Sigmoid colon (tissue), 7 donors: ENCODE results near the gene CHD1L. TPM values are rescaled to one million over a fixed set of nuclear protein-coding genes. Genes with fewer than 3 reads are reported as not detected.

ENCODE experiments used
- DNase-seq: peaks from one replicate; pipeline ENCODE4 v3.0.0-alpha.2; 2019
- H3K27ac ChIP-seq, 4 donors: fragments of 200-600 bp; sonication (generic); one replicate each; pipeline ENCODE4 v1.5.1; 2016 to 2019; ENCODE audit warnings: mild to moderate bottlenecking in 1 of 4
- H3K27me3 ChIP-seq, 3 donors: fragments of 200-600 bp; sonication (generic); one replicate each; pipeline ENCODE4 v1.5.1; 2019; ENCODE audit warnings: mild to moderate bottlenecking in 1 of 3
- H3K36me3 ChIP-seq, 4 donors: fragments of 200-600 bp; sonication (generic); one replicate each; pipeline ENCODE4 v1.5.1; 2016 to 2019
- H3K4me1 ChIP-seq, 4 donors: fragments of 200-600 bp; sonication (generic); one replicate each; pipeline ENCODE4 v1.5.1; 2017 to 2019
- H3K4me3 ChIP-seq, 4 donors: fragments of 200-600 bp; sonication (generic); one replicate each; pipeline ENCODE4 v1.5.1; 2017 to 2019; ENCODE audit warnings: mild to moderate bottlenecking in 2 of 4, moderate library complexity in 1 of 4
- H3K9me3 ChIP-seq, 4 donors: fragments of 200-600 bp in 3 of 4; sonication (generic) in 3 of 4; one replicate each; pipeline versions ENCODE4 v1.5.1 to v1.6.1; 2013 to 2019
- CTCF ChIP-seq, 4 experiments: fragments of 450-650 bp in 3 of 4; fragments of 200-600 bp in 1 of 4; IDR thresholded peaks; one replicate each; pipeline ENCODE4 v1.5.1; 2016 to 2019; ENCODE audit warnings: antibody characterized with exemption in 4 of 4, mild to moderate bottlenecking in 3 of 4, moderate library complexity in 2 of 4
- EP300 ChIP-seq, 4 donors: sonication (generic); formaldehyde crosslinking; IDR thresholded peaks; one replicate each; pipeline ENCODE4 v1.6.1; 2017; ENCODE audit warnings: antibody characterized with exemption in 4 of 4
- POLR2A ChIP-seq, 2 donors: fragments of 450-650 bp; IDR thresholded peaks; one replicate each; pipeline ENCODE4 v1.6.1; 2016; ENCODE audit warnings: antibody characterized with exemption in 2 of 2, mild to moderate bottlenecking in 2 of 2, moderate library complexity in 2 of 2
- POLR2AphosphoS5 ChIP-seq, 4 donors: sonication (generic); formaldehyde crosslinking; IDR thresholded peaks; one replicate each; pipeline ENCODE4 v1.6.1; 2017; ENCODE audit warnings: antibody characterized with exemption in 4 of 4
- WGBS, 2 donors: extraction: QIAGEN DNeasy Blood & Tissue Kit; methylation state at CpG; one replicate each; pipeline ENCODE4 v1.1.7; 2013; 5-methylcytosine and 5-hydroxymethylcytosine counted together
- intact Hi-C: fragments of 100-400 bp; cut with DNase I; formaldehyde crosslinking; loops from one replicate; pipeline ENCODE4 v1.15.1; 2023
- polyA plus RNA-seq, 3 donors: library from polyadenylated mRNA; stranded (reverse); fragments of 200-250 nt; gene quantifications; one replicate each; pipeline ENCODE4 v1.2.3, GENCODE V29; 2013
- total RNA-seq, 4 donors: library from RNA; depleted of rRNA; stranded (reverse); fragments of >200 nt; gene quantifications; one replicate each; pipeline ENCODE4 v1.1.0, GENCODE V29; 2016
- donor health status: healthy with polysubstance abuse.
- donor health status: Bipolar disorder and iron deficiency.
- donor health status: healthy.

The CHD1L gene
- total and polyA plus RNA-seq, 7 donors, result 12.6 to 27.4 (median 20.6) TPM

GRCh38 chr1:147214842-147215539 lies 27.5 kb upstream of the CHD1L start:
- Histone ChIP-seq H3K27me3 (no peaks in the 10 kb centered on the region), H3K9me3 (no peaks in the 10 kb centered on the region), H3K4me1 (peaks cover 0 to 15% (median 5%) of the 10 kb centered on the region in 4 donors), H3K4me3 (no peak overlapping the region), H3K36me3 (peaks cover 0 to 4% (median 0%) of the 10 kb centered on the region in 4 donors), H3K27ac (no peak overlapping the region)
- no peak for DNase-seq
- TF ChIP-seq EP300 (IDR thresholded peaks at IDR 0.05) (no peak), POLR2A (IDR thresholded peaks at IDR 0.05) (no peak), POLR2AphosphoS5 (IDR thresholded peaks at IDR 0.05) (no peak), CTCF (IDR thresholded peaks at IDR 0.05) (no peak)
- intact Hi-C loops, result no loop called here

GRCh38 chr1:147215540-147215916 lies 27.0 kb upstream of the CHD1L start:
- Histone ChIP-seq H3K36me3 (peaks cover 0 to 4% (median 0%) of the 10 kb centered on the region in 4 donors), H3K27ac (no peak overlapping the region), H3K4me1 (peaks cover 0 to 15% (median 5%) of the 10 kb centered on the region in 4 donors), H3K4me3 (no peak overlapping the region), H3K9me3 (no peaks in the 10 kb centered on the region), H3K27me3 (no peaks in the 10 kb centered on the region)
- TF ChIP-seq POLR2AphosphoS5 (IDR thresholded peaks at IDR 0.05) (no peak), CTCF (IDR thresholded peaks at IDR 0.05) (no peak), EP300 (IDR thresholded peaks at IDR 0.05) (no peak), POLR2A (IDR thresholded peaks at IDR 0.05) (no peak)
- WGBS, 2 donors, result 11 to 51% methylated on average over 2 of the region's 2 CpGs
- intact Hi-C loops, result no loop called here
- no peak for DNase-seq

GRCh38 chr1:147216124-147216523 lies 26.4 kb upstream of the CHD1L start:
- 56 to 60% methylated on average over 3 of the region's 3 CpGs for WGBS, 2 donors
- Histone ChIP-seq H3K27ac (no peak overlapping the region), H3K4me3 (no peak overlapping the region), H3K4me1 (peaks cover 0 to 15% (median 5%) of the 10 kb centered on the region in 4 donors), H3K9me3 (no peaks in the 10 kb centered on the region), H3K36me3 (peaks cover 0 to 4% (median 0%) of the 10 kb centered on the region in 4 donors), H3K27me3 (no peaks in the 10 kb centered on the region)
- no peak for DNase-seq
- intact Hi-C loops, result no loop called here
- TF ChIP-seq CTCF (IDR thresholded peaks at IDR 0.05) (no peak), EP300 (IDR thresholded peaks at IDR 0.05) (no peak), POLR2A (IDR thresholded peaks at IDR 0.05) (no peak), POLR2AphosphoS5 (IDR thresholded peaks at IDR 0.05) (no peak)

GRCh38 chr1:147217141-147217540 lies 25.3 kb upstream of the CHD1L start:
- Histone ChIP-seq H3K27ac (no peak overlapping the region), H3K4me3 (no peak overlapping the region), H3K9me3 (no peaks in the 10 kb centered on the region), H3K4me1 (peaks cover 0 to 15% (median 5%) of the 10 kb centered on the region in 4 donors), H3K36me3 (no peaks in the 10 kb centered on the region), H3K27me3 (no peaks in the 10 kb centered on the region)
- intact Hi-C loops, result no loop called here
- no peak for TF ChIP-seq POLR2A (IDR thresholded peaks at IDR 0.05)
- TF ChIP-seq EP300 (IDR thresholded peaks at IDR 0.05), result no peak
- no peak for TF ChIP-seq CTCF (IDR thresholded peaks at IDR 0.05)
- TF ChIP-seq POLR2AphosphoS5 (IDR thresholded peaks at IDR 0.05), result no peak
- DNase-seq, result no peak
- 93 to 98% methylated on average over 7 of the region's 7 CpGs for WGBS, 2 donors

GRCh38 chr1:147218606-147219005 lies 23.9 kb upstream of the CHD1L start:
- TF ChIP-seq POLR2AphosphoS5 (IDR thresholded peaks at IDR 0.05) (no peak), POLR2A (IDR thresholded peaks at IDR 0.05) (no peak), CTCF (IDR thresholded peaks at IDR 0.05) (no peak), EP300 (IDR thresholded peaks at IDR 0.05) (no peak)
- Histone ChIP-seq H3K9me3 (no peaks in the 10 kb centered on the region), H3K27ac (no peak overlapping the region), H3K36me3 (no peaks in the 10 kb centered on the region), H3K4me1 (peaks cover 0 to 15% (median 5%) of the 10 kb centered on the region in 4 donors), H3K27me3 (no peaks in the 10 kb centered on the region), H3K4me3 (no peak overlapping the region)
- intact Hi-C loops, result no loop called here
- no peak for DNase-seq
- 59 to 63% methylated on average over 3 of the region's 3 CpGs for WGBS, 2 donors
